Spleen (tissue), 7 donors: ENCODE measurements around the gene HMCN1.

Source experiments
- POLR2A ChIP-seq, 3 donors: fragments of 450-650 bp; IDR thresholded peaks; one replicate each; pipeline ENCODE4 v1.5.1; 2017; ENCODE audit warnings: antibody characterized with exemption in 3 of 3, mild to moderate bottlenecking in 1 of 3
- TF ChIP-seq, protein P1 (sequence below), 11 experiments: fragments of 200-600 bp in 7 of 11; fragments of 450-650 bp in 4 of 11; sonication (generic) in 4 of 11; IDR thresholded peaks in 8 of 11; conservative IDR thresholded peaks in 3 of 11; 1 replicate in 7 of 11; 2 replicates in 4 of 11; pipeline versions ENCODE4 v1.4.0 to v1.8.0; 2016 to 2021; ENCODE audit warnings: antibody characterized with exemption in 11 of 11, inconsistent platforms in 4 of 11, mild to moderate bottlenecking in 1 of 11
- donor health status: DM: no; HTN: no; CAD: no; lungs with moderate emphysema.
- donor health status: DM: no; HTN: no; CAD: no.
- donor health status: DM: no; HTN: no; CAD: no.

DNA sequence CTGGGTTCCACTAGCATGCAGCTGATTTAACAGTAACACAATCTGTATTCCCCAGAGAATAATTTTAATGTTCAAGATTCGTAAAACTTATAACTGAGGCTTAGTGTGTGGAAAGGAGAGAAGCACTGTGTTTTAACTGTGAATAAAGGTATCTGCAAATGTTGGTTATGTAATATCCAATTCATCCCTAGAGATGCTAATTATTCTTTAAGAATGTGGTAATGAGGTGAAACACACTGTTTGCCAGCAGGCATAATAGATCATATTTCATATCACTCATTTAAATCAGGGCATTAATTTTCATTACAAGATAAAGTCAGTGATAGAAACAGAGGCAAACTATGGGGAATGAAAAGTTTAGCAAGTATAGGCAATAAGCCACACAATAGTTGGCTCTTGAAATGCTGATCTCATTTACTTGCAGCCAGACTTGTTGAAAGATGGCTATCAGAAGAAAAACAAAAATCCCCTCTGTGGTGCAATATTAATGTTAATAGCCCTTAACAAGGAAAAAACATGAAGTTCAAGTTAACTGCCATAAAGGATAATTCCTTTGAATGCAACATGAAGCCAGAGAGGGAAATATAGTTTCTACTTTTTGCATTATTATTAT is 33.4 kb downstream of the HMCN1 start:
- TF ChIP-seq, protein P1, sequence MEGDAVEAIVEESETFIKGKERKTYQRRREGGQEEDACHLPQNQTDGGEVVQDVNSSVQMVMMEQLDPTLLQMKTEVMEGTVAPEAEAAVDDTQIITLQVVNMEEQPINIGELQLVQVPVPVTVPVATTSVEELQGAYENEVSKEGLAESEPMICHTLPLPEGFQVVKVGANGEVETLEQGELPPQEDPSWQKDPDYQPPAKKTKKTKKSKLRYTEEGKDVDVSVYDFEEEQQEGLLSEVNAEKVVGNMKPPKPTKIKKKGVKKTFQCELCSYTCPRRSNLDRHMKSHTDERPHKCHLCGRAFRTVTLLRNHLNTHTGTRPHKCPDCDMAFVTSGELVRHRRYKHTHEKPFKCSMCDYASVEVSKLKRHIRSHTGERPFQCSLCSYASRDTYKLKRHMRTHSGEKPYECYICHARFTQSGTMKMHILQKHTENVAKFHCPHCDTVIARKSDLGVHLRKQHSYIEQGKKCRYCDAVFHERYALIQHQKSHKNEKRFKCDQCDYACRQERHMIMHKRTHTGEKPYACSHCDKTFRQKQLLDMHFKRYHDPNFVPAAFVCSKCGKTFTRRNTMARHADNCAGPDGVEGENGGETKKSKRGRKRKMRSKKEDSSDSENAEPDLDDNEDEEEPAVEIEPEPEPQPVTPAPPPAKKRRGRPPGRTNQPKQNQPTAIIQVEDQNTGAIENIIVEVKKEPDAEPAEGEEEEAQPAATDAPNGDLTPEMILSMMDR (IDR thresholded peaks at IDR 0.05 in 8 of 11, conservative IDR thresholded peaks at IDR 0.05 in 3 of 11) = no peak
- TF ChIP-seq POLR2A (IDR thresholded peaks at IDR 0.05) = no peak
